Coronary artery (tissue), 2 donors: ENCODE data around the gene CFAP410.

Source experiments
- DNase-seq: peaks from one replicate; pipeline ENCODE4 v3.0.0-alpha.2; 2017; ENCODE audit warnings: low spot score
- H3K27ac ChIP-seq, 2 donors: fragments of 200-600 bp; sonication (generic); one replicate each; pipeline ENCODE4 v1.5.1; 2016 to 2019
- H3K4me3 ChIP-seq: fragments of 200-600 bp; sonication (generic); 2 replicates; pipeline ENCODE4 v1.5.1; 2016; ENCODE audit warnings: mild to moderate bottlenecking, moderate library complexity
- CTCF ChIP-seq: fragments of 200-600 bp; sonication (generic); IDR thresholded peaks from one replicate; pipeline ENCODE4 v1.5.1; 2019; ENCODE audit warnings: antibody characterized with exemption

Gene CFAP410

GRCh38 chr21:44324106-44324853, 14.9 kb downstream of the CFAP410 start:
- Histone ChIP-seq H3K27ac (no peak overlapping the region), H3K4me3 (no peak overlapping the region)
- DNase-seq = no peak
- no peak for TF ChIP-seq CTCF

GRCh38 chr21:44323591-44323990, 15.6 kb downstream of the CFAP410 start:
- H3K4me3 ChIP-seq = no peak overlapping the region
- no peak overlapping the region for H3K27ac ChIP-seq
- TF ChIP-seq CTCF = no peak
- no peak for DNase-seq

GRCh38 chr21:44322621-44323325, 16.4 kb downstream of the CFAP410 start:
- Histone ChIP-seq H3K4me3 (no peak overlapping the region), H3K27ac (no peak overlapping the region)
- no peak for DNase-seq
- no peak for TF ChIP-seq CTCF

GRCh38 chr21:44321846-44322450, 17.2 kb downstream of the CFAP410 start:
- DNase-seq = no peak
- Histone ChIP-seq H3K4me3 (no peak overlapping the region), H3K27ac (no peak overlapping the region)
- TF ChIP-seq CTCF = no peak

GRCh38 chr21:44320847-44321246, 18.3 kb downstream of the CFAP410 start:
- no peak for TF ChIP-seq CTCF
- Histone ChIP-seq H3K4me3 (no peak overlapping the region), H3K27ac (no peak overlapping the region)
- DNase-seq = no peak

- TF ChIP-seq CTCF = no peak
- Histone ChIP-seq H3K27ac (no peak overlapping the region), H3K4me3 (no peak overlapping the region)
- DNase-seq = no peak
These were observed 19.7 kb downstream of the CFAP410 start for GRCh38 chr21:44319407-44320065.
